Gastroesophageal sphincter (tissue), 4 donors: Measurements from ENCODE around the gene PDE1A. TPM values are rescaled to one million over a fixed set of nuclear protein-coding genes. Genes with fewer than 3 reads are reported as not detected.

ENCODE experiments used
- ATAC-seq: fragments of 150-250 bp; one replicate; pipeline ENCODE4 v1.9.1; 2016; ENCODE audit warnings: mild to moderate bottlenecking, moderate library complexity
- H3K27ac ChIP-seq, 4 donors: fragments of 200-600 bp; sonication (generic) in 3 of 4; 1 replicate in 3 of 4; 2 replicates in 1 of 4; pipeline ENCODE4 v1.5.1; 2016 to 2019
- H3K27me3 ChIP-seq: fragments of 200-600 bp; sonication (generic); one replicate; pipeline ENCODE4 v1.5.1; 2019
- H3K36me3 ChIP-seq, 2 donors: fragments of 200-600 bp; sonication (generic); one replicate each; pipeline ENCODE4 v1.5.1; 2019; ENCODE audit warnings: control low read depth in 1 of 2
- H3K4me1 ChIP-seq, 3 donors: fragments of 200-600 bp; sonication (generic); 1 replicate in 2 of 3; 2 replicates in 1 of 3; pipeline ENCODE4 v1.5.1; 2016 to 2019; ENCODE audit warnings: control low read depth in 2 of 3
- H3K4me3 ChIP-seq, 2 donors: fragments of 200-600 bp; sonication (generic); one replicate each; pipeline ENCODE4 v1.5.1; 2019; ENCODE audit warnings: mild to moderate bottlenecking in 1 of 2, moderate library complexity in 1 of 2
- H3K9me3 ChIP-seq, 3 donors: fragments of 200-600 bp; sonication (generic); one replicate each; pipeline ENCODE4 v1.5.1; 2017 to 2019; ENCODE audit warnings: control low read depth in 2 of 3
- CTCF ChIP-seq, 4 experiments: fragments of 200-600 bp in 2 of 4; fragments of 450-650 bp in 2 of 4; sonication (generic) in 1 of 4; IDR thresholded peaks; one replicate each; pipeline ENCODE4 v1.5.1; 2017 to 2019; ENCODE audit warnings: antibody characterized with exemption in 4 of 4, mild to moderate bottlenecking in 2 of 4, moderate library complexity in 2 of 4
- EP300 ChIP-seq: sonication (generic); formaldehyde crosslinking; IDR thresholded peaks from one replicate; pipeline ENCODE4 v1.6.1; 2017; ENCODE audit warnings: antibody characterized with exemption, mild to moderate bottlenecking
- POLR2A ChIP-seq, 2 donors: fragments of 450-650 bp; IDR thresholded peaks; one replicate each; pipeline ENCODE4 v1.6.1; 2017; ENCODE audit warnings: antibody characterized with exemption in 2 of 2, mild to moderate bottlenecking in 2 of 2, moderate library complexity in 1 of 2
- POLR2AphosphoS5 ChIP-seq: sonication (generic); formaldehyde crosslinking; IDR thresholded peaks from one replicate; pipeline ENCODE4 v1.6.1; 2017; ENCODE audit warnings: antibody characterized with exemption
- WGBS, 2 donors: methylation state at CpG; one replicate each; pipeline ENCODE4 v1.1.5; 2018; ENCODE audit warnings: low coverage in 1 of 2; 5-methylcytosine and 5-hydroxymethylcytosine counted together
- total RNA-seq, 4 donors: library from RNA; depleted of rRNA; stranded (reverse); fragments of >200 nt; gene quantifications; one replicate each; pipeline ENCODE4 v1.1.0, GENCODE V29; 2016

The PDE1A gene
- total RNA-seq, 4 donors from 2014 or later, result 7.2 to 17.2 (median 11.8) TPM

GRCh38 chr2:182128821-182129707 lies 297.8 kb downstream of the PDE1A start:
- Histone ChIP-seq H3K36me3 (no peaks in the 10 kb centered on the region), H3K27ac (no peak overlapping the region), H3K4me1 (no peaks in the 10 kb centered on the region), H3K9me3 (no peaks in the 10 kb centered on the region), H3K27me3 (no peaks in the 10 kb centered on the region), H3K4me3 (no peak overlapping the region)
- TF ChIP-seq CTCF (IDR thresholded peaks at IDR 0.05) (no peak), EP300 (no peak), POLR2AphosphoS5 (no peak), POLR2A (IDR thresholded peaks at IDR 0.05) (no peak)
- no peak for ATAC-seq
- WGBS, 2 donors, result 30 to 60% methylated on average over 3 of the region's 3 CpGs

- Histone ChIP-seq H3K27me3 (no peaks in the 10 kb centered on the region), H3K4me1 (no peaks in the 10 kb centered on the region), H3K4me3 (no peak overlapping the region), H3K27ac (no peak overlapping the region), H3K9me3 (no peaks in the 10 kb centered on the region), H3K36me3 (no peaks in the 10 kb centered on the region)
- no peak for ATAC-seq
- whole genome bisulfite sequencing, 2 donors, result 73 to 100% methylated on average over 1 of the region's 1 CpG
- TF ChIP-seq POLR2A (IDR thresholded peaks at IDR 0.05), result no peak
- no peak for TF ChIP-seq EP300
Measured at GRCh38 chr2:182117196-182117595, 309.6 kb downstream of the PDE1A start.

GRCh38 chr2:182116774-182117173 lies 310.1 kb downstream of the PDE1A start:
- TF ChIP-seq POLR2AphosphoS5 (no peak), CTCF (IDR thresholded peaks at IDR 0.05) (no peak), POLR2A (IDR thresholded peaks at IDR 0.05) (no peak), EP300 (no peak)
- H3K4me1 ChIP-seq, result no peaks in the 10 kb centered on the region
- WGBS, 2 donors, result 88 to 94% methylated on average over 2 of the region's 2 CpGs
- H3K27ac ChIP-seq, result no peak overlapping the region
- no peak for ATAC-seq
- no peaks in the 10 kb centered on the region for H3K36me3 ChIP-seq
- H3K9me3 ChIP-seq, result no peaks in the 10 kb centered on the region
- no peaks in the 10 kb centered on the region for H3K27me3 ChIP-seq
- H3K4me3 ChIP-seq, result no peak overlapping the region

GRCh38 chr2:182115258-182115657 lies 311.6 kb downstream of the PDE1A start:
- TF ChIP-seq EP300 (no peak), POLR2AphosphoS5 (no peak), CTCF (IDR thresholded peaks at IDR 0.05) (no peak), POLR2A (IDR thresholded peaks at IDR 0.05) (no peak)
- Histone ChIP-seq H3K9me3 (no peaks in the 10 kb centered on the region), H3K4me3 (no peak overlapping the region), H3K4me1 (no peaks in the 10 kb centered on the region), H3K36me3 (no peaks in the 10 kb centered on the region), H3K27ac (no peak overlapping the region), H3K27me3 (no peaks in the 10 kb centered on the region)
- ATAC-seq, result no peak

- no peak for ATAC-seq
- no peaks in the 10 kb centered on the region for H3K9me3 ChIP-seq
- WGBS, 2 donors, result 82% methylated on average over 3 of the region's 3 CpGs; no CpG with 5 or more reads in 1 of the 2 donors
- no peaks in the 10 kb centered on the region for H3K4me1 ChIP-seq
- H3K27me3 ChIP-seq, result no peaks in the 10 kb centered on the region
- TF ChIP-seq POLR2AphosphoS5 (no peak), CTCF (IDR thresholded peaks at IDR 0.05) (no peak), EP300 (no peak), POLR2A (IDR thresholded peaks at IDR 0.05) (no peak)
- H3K27ac ChIP-seq, result no peak overlapping the region
- H3K4me3 ChIP-seq, result no peak overlapping the region
- no peaks in the 10 kb centered on the region for H3K36me3 ChIP-seq
Measured at GRCh38 chr2:182113334-182113733, 313.5 kb downstream of the PDE1A start.
